Measurements from ENCODE around the gene PCSK6.

Gene PCSK6

GRCh38 chr15:101437209-101437608 is 52.3 kb downstream of the PCSK6 start:
- Histone ChIP-seq H3K9me2 (replicated peaks; ENCODE audit: insufficient read depth, low read length) (no peaks in the 10 kb centered on the region), H3K9me3 (ENCODE audit: insufficient read depth, low read length) (no peaks in the 10 kb centered on the region), H3K9ac (ENCODE audit: low read length) (no peak overlapping the region), H3F3A (ENCODE audit: insufficient read depth) (no peaks in the 10 kb centered on the region), H3K27me3 (ENCODE audit: low read length) (no peaks in the 10 kb centered on the region), H2AFZ (ENCODE audit: low read depth, low read length, severe bottlenecking) (no peak overlapping the region), H3K4me2 (ENCODE audit: low read depth, low read length, poor library complexity, severe bottlenecking) (no peak overlapping the region), H4K20me1 (ENCODE audit: low read depth, low read length) (no peaks in the 10 kb centered on the region), H3K36me3 (ENCODE audit: low read length) (no peaks in the 10 kb centered on the region), H3K27ac (ENCODE audit: low read depth, low read length) (no peak overlapping the region), H3K4me3 (ENCODE audit: insufficient read depth, low read length, poor library complexity, severe bottlenecking) (no peak overlapping the region), H3K79me2 (ENCODE audit: insufficient read depth, low read length) (no peaks in the 10 kb centered on the region)
- no peak for TF ChIP-seq CTCF (IDR thresholded peaks at IDR 0.05; ENCODE audit: insufficient read depth, low read length, poor library complexity, severe bottlenecking)

GRCh38 chr15:101436526-101436925 is 53.0 kb downstream of the PCSK6 start:
- H3K79me2 ChIP-seq (ENCODE audit: insufficient read depth, low read length) = no peaks in the 10 kb centered on the region
- H3K27me3 ChIP-seq (ENCODE audit: low read length) = no peaks in the 10 kb centered on the region
- H3K9ac ChIP-seq (ENCODE audit: low read length) = no peak overlapping the region
- TF ChIP-seq EZH2phosphoT487 (conservative IDR thresholded peaks at IDR 0.05; ENCODE audit: low read length) = no peak
- no peak for TF ChIP-seq CTCF (IDR thresholded peaks at IDR 0.05; ENCODE audit: insufficient read depth, low read length, poor library complexity, severe bottlenecking)
- H3K9me2 ChIP-seq (replicated peaks; ENCODE audit: insufficient read depth, low read length) = no peaks in the 10 kb centered on the region
- H3K9me3 ChIP-seq (ENCODE audit: insufficient read depth, low read length) = no peaks in the 10 kb centered on the region
- H3K36me3 ChIP-seq (ENCODE audit: low read length) = no peaks in the 10 kb centered on the region
- H3K27ac ChIP-seq (ENCODE audit: low read depth, low read length) = no peak overlapping the region
- H3K4me3 ChIP-seq (ENCODE audit: insufficient read depth, low read length, poor library complexity, severe bottlenecking) = no peak overlapping the region
- no peak overlapping the region for H2AFZ ChIP-seq (ENCODE audit: low read depth, low read length, severe bottlenecking)
- H4K20me1 ChIP-seq (ENCODE audit: low read depth, low read length) = no peaks in the 10 kb centered on the region
- no peaks in the 10 kb centered on the region for H3F3A ChIP-seq (ENCODE audit: insufficient read depth)
- no peak overlapping the region for H3K4me2 ChIP-seq (ENCODE audit: low read depth, low read length, poor library complexity, severe bottlenecking)

- H3K9ac ChIP-seq (ENCODE audit: low read length) = no peak overlapping the region
- no peaks in the 10 kb centered on the region for H3F3A ChIP-seq (ENCODE audit: insufficient read depth)
- no peaks in the 10 kb centered on the region for H4K20me1 ChIP-seq (ENCODE audit: low read depth, low read length)
- H3K9me2 ChIP-seq (replicated peaks; ENCODE audit: insufficient read depth, low read length) = no peaks in the 10 kb centered on the region
- H3K9me3 ChIP-seq (ENCODE audit: insufficient read depth, low read length) = no peaks in the 10 kb centered on the region
- H3K4me2 ChIP-seq (ENCODE audit: low read depth, low read length, poor library complexity, severe bottlenecking) = no peak overlapping the region
- no peaks in the 10 kb centered on the region for H3K36me3 ChIP-seq (ENCODE audit: low read length)
- no peaks in the 10 kb centered on the region for H3K79me2 ChIP-seq (ENCODE audit: insufficient read depth, low read length)
- no peak for TF ChIP-seq CTCF (IDR thresholded peaks at IDR 0.05; ENCODE audit: insufficient read depth, low read length, poor library complexity, severe bottlenecking)
- TF ChIP-seq EZH2phosphoT487 (conservative IDR thresholded peaks at IDR 0.05; ENCODE audit: low read length) = no peak
- H2AFZ ChIP-seq (ENCODE audit: low read depth, low read length, severe bottlenecking) = no peak overlapping the region
- H3K4me3 ChIP-seq (ENCODE audit: insufficient read depth, low read length, poor library complexity, severe bottlenecking) = no peak overlapping the region
- H3K27ac ChIP-seq (ENCODE audit: low read depth, low read length) = no peak overlapping the region
- H3K27me3 ChIP-seq (ENCODE audit: low read length) = no peaks in the 10 kb centered on the region
Measured at GRCh38 chr15:101435761-101436160, 53.7 kb downstream of the PCSK6 start.
